EH (cell line): ENCODE measurements around the gene MRPL44.

Experiments used
- DNase-seq: peaks from one replicate; pipeline ENCODE4 v3.0.0-alpha.2; 2015; ENCODE audit warnings: low read depth

MRPL44 gene

GRCh38 chr2:224009605-224010315 is 52.5 kb downstream of the MRPL44 start:
- DNase-seq: peak; percentile 39

- no peak for DNase-seq
Observed at GRCh38 chr2:224011837-224012236, 54.6 kb downstream of the MRPL44 start.

DNA sequence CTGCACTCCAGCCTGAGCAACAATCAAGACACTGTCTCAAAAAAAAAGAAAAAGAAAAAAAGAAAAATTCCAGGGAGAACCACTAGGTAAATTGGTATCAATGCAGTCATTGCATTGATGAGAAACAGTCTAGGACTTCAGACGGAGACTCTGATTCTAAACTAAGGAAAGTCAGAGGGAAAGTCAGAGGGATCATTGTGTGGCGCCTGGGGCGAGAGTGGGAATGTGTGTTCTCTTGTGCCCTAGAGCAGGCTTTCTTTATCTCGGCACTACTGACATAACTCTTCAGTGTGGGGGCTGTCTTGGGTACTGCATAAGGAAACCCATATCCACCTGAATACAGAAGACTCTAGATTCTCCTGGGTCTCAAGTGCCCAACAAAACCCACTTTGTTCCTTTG is 57.1 kb downstream of the MRPL44 start:
- no peak for DNase-seq

DNA sequence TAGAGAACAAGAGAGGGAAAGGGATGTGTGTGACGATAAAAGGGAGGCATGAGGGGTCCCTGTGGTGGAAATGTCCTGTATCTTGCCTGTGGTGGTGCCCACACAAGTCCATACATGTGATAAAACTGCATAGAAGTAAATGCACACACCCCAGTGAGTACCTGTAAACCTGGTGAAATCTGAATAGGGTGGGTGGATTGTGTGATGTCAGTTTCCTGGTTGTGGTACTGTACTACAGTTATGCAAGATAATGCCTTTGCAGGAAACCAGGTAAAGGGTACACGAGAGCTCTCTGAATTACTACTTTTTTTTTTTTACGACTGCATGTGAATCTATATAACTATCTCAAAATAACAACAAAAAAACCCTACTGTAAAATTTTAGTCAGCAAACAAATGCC is 59.7 kb downstream of the MRPL44 start:
- no peak for DNase-seq
